ENCODE measurements around the gene EEF1B2. TPM values are rescaled to one million over a fixed set of nuclear protein-coding genes. Genes with fewer than 3 reads are reported as not detected.

EEF1B2 gene
- total RNA-seq, 1 experiment from 2014 or later, result 768 TPM

GRCh38 chr2:206160125-206160806, 571 bp downstream of the EEF1B2 start:
- DNase-seq, result no peak
- Histone ChIP-seq H4K91ac (ENCODE audit: insufficient read length, low read depth, low read length) (no peak overlapping the region), H3T11ph (ENCODE audit: low read length) (no peak overlapping the region), H3K23ac (ENCODE audit: insufficient read length, low read depth, low read length) (no peak overlapping the region), H2AFZ (ENCODE audit: low read length) (no peak overlapping the region), H2BK5ac (ENCODE audit: insufficient read length, low read length) (no peak overlapping the region), H3K27ac (ENCODE audit: insufficient read length, low read depth, low read length) (no peak overlapping the region), H3K4me1 (ENCODE audit: insufficient read depth, low read length) (no peaks in the 10 kb centered on the region), H4K20me1 (ENCODE audit: control insufficient read depth, insufficient read depth, insufficient read length) (no peaks in the 10 kb centered on the region), H2AK5ac (ENCODE audit: insufficient read length, low read length) (no peak overlapping the region), H4K5ac (ENCODE audit: insufficient read length, low read depth, low read length) (no peak overlapping the region), H3K14ac (ENCODE audit: insufficient read depth, low read length) (peak overlapping the region; percentile 10), H3K9me3 (ENCODE audit: control insufficient read depth, low read depth, low read length) (no peaks in the 10 kb centered on the region), H3K23me2 (ENCODE audit: insufficient read length, low read depth, low read length, poor library complexity, severe bottlenecking) (peaks cover 12% of the 10 kb centered on the region), H2BK15ac (ENCODE audit: low read depth, low read length) (no peak overlapping the region), H2BK120ac (ENCODE audit: low read depth, low read length, poor library complexity, severe bottlenecking) (no peak overlapping the region), H3K4me2 (ENCODE audit: insufficient read depth, insufficient read length, low read length) (peak overlapping the region; percentile 77), H3K56ac (ENCODE audit: insufficient read length, low read depth, low read length) (no peak overlapping the region), H3K79me1 (ENCODE audit: insufficient read depth, low read depth, low read length, poor library complexity, severe bottlenecking) (peaks cover 3% of the 10 kb centered on the region), H3K18ac (ENCODE audit: insufficient read length, low read depth, low read length) (peak overlapping the region; percentile 61), H2BK20ac (ENCODE audit: low read depth, low read length, poor library complexity, severe bottlenecking) (no peak overlapping the region), H4K8ac (replicated peaks; ENCODE audit: insufficient read length, low read depth, low read length) (no peak overlapping the region), H3K4ac (ENCODE audit: low read depth, low read length) (no peak overlapping the region; the same call in 1 of the 2 replicates), H3K27me3 (ENCODE audit: insufficient read depth, low read length) (no peaks in the 10 kb centered on the region), H2BK12ac (ENCODE audit: insufficient read length, low read depth, low read length) (no peak overlapping the region), H3K9ac (ENCODE audit: extremely low read depth, insufficient read length, low read length) (peak overlapping the region; percentile 96), H3K79me2 (ENCODE audit: insufficient read depth, low read length) (peaks cover 30% of the 10 kb centered on the region; the same call in 1 of the 2 replicates)
- H3K4me3 Mint-ChIP-seq, result peak overlapping the region; percentile 98 to 99
- peaks cover 16 to 18% of the 10 kb centered on the region in 2 experiments for H3K4me1 Mint-ChIP-seq
- peak overlapping the region; percentile 66 to 99 (median 99); a peak in 6 of 7 replicates for H3K27ac Mint-ChIP-seq
- WGBS (ENCODE audit: extremely low coverage, insufficient read length, low lambda C conversion rate), result no CpG with 5 or more reads among the region's 30 CpGs
- TF ChIP-seq CTCF (conservative IDR thresholded peaks at IDR 0.05), result no peak
- peaks cover 42 to 66% (median 45%) of the 10 kb centered on the region in 3 experiments for H3K36me3 Mint-ChIP-seq (ENCODE audit: insufficient read depth in 1 of 3, low read depth in 3 of 3)
- 0 out of 2 replicates have a peak, but pooled peaks cover 1% of the 10 kb centered on the region for H3K27me3 Mint-ChIP-seq (ENCODE audit: low read depth)
- H3K9me3 Mint-ChIP-seq, result no peaks in the 10 kb centered on the region

All from H9 (cell line).